GM12878 (cell line): Measurements from ENCODE around the gene VWA8. TPM values are rescaled to one million over a fixed set of nuclear protein-coding genes. Genes with fewer than 3 reads are reported as not detected.

Experiments used
- ATAC-seq: fragments of 200-7000 bp; cut with Tn5 transposase; 3 replicates; pipeline ENCODE4 v1.9.1; 2020; ENCODE audit warnings: mild to moderate bottlenecking, moderate library complexity
- BruUV-seq: library from RNA; stranded (reverse); fragments of 400-500 nt; replicated peaks from 2 replicates; lab custom pipeline; 2021; lab: Mats Ljungman, UMichigan
- CTCF ChIA-PET: fragments of 300-600 bp; sonication (Branson Sonifier 250); formaldehyde crosslinking; extraction: SDS; loops from one replicate; lab custom pipeline; 2021; ENCODE audit warnings: inconsistent platforms; lab: Yijun Ruan, JAX
- POLR2A ChIA-PET: fragments of 350-600 bp; formaldehyde crosslinking; extraction: SDS; loops from one replicate; lab custom pipeline; 2021; ENCODE audit warnings: inconsistent platforms; lab: Charles Lee
- RAD21 ChIA-PET: fragments of 300-600 bp; sonication (Branson Sonifier 250); formaldehyde crosslinking; loops from one replicate; lab custom pipeline; 2023; ENCODE audit warnings: antibody characterized with exemption; ENCODE audit not compliant: unreplicated experiment; lab: Charles Lee
- SMC1A ChIA-PET: fragments of 300-600 bp; sonication (Branson Sonifier 250); formaldehyde crosslinking; loops from one replicate; lab custom pipeline; 2023; ENCODE audit not compliant: unreplicated experiment, uncharacterized antibody; lab: Charles Lee
- DNase-seq: peaks from one replicate; pipeline ENCODE4 v3.0.0-alpha.2; 2011; ENCODE audit warnings: low read depth, low spot score
- FAIRE-seq: peaks from 3 replicates; lab custom pipeline; 2011; peaks lifted over from hg19 to GRCh38; lab: Jason Lieb, UNC
- H2AFZ ChIP-seq: 2 replicates; pipeline ENCODE4 v1.6.0; 2011; ENCODE audit warnings: low read depth, low read length, control low read depth; ENCODE audit not compliant: control insufficient read depth
- H3K27ac ChIP-seq: 2 replicates; pipeline ENCODE4 v1.5.1; 2011; ENCODE audit warnings: control low read depth; ENCODE audit not compliant: control insufficient read depth, insufficient read depth
- H3K27me3 ChIP-seq, 2 experiments: replicated peaks in 1 of 2; 2 replicates each; pipeline versions ENCODE4 v1.6.0 to v1.6.1; 2011; ENCODE audit warnings: low read length in 1 of 2; ENCODE audit not compliant: control insufficient read depth in 2 of 2, insufficient read depth in 2 of 2
- H3K36me3 ChIP-seq, 2 experiments: 2 replicates each; pipeline ENCODE4 v1.5.1; 2011; ENCODE audit warnings: low read length in 1 of 2; ENCODE audit not compliant: control insufficient read depth in 2 of 2, insufficient read depth in 2 of 2
- H3K4me1 ChIP-seq: 2 replicates; pipeline ENCODE4 v1.6.1; 2011; ENCODE audit warnings: mild to moderate bottlenecking, low read length, moderate library complexity, mixed read lengths; ENCODE audit not compliant: control insufficient read depth, insufficient read depth
- H3K4me2 ChIP-seq: 2 replicates; pipeline ENCODE4 v1.6.0; 2011; ENCODE audit warnings: control low read depth; ENCODE audit not compliant: control insufficient read depth, insufficient read depth
- H3K4me3 ChIP-seq: fragments of 200-600 bp; sonication (generic); 2 replicates; pipeline ENCODE4 v1.5.1; 2016
- H3K79me2 ChIP-seq: 2 replicates; pipeline ENCODE4 v1.6.0; 2011; ENCODE audit warnings: low read length; ENCODE audit not compliant: control insufficient read depth, insufficient read depth
- H3K9ac ChIP-seq: 2 replicates; pipeline ENCODE4 v1.8.0; 2011; ENCODE audit warnings: low read length, control low read depth, mixed read lengths; ENCODE audit not compliant: control insufficient read depth, insufficient read depth
- H3K9me3 ChIP-seq: replicated peaks from 3 replicates; pipeline ENCODE4 v1.5.1; 2011; ENCODE audit warnings: mild to moderate bottlenecking, low read length; ENCODE audit not compliant: control insufficient read depth, insufficient read depth
- H4K20me1 ChIP-seq: 2 replicates; pipeline ENCODE4 v1.6.0; 2011; ENCODE audit not compliant: control insufficient read depth, insufficient read depth
- NFYB ChIP-seq: IDR thresholded peaks from 2 replicates; pipeline ENCODE4 v1.6.1; 2011; ENCODE audit warnings: low read depth, mild to moderate bottlenecking, low read length, improper control_type of control experiment, moderate library complexity; ENCODE audit not compliant: insufficient read depth
- NR2C1 ChIP-seq: fragments of 450-650 bp; IDR thresholded peaks from 2 replicates; pipeline ENCODE4 v1.6.1; 2017; ENCODE audit warnings: antibody characterized with exemption, mild to moderate bottlenecking, moderate library complexity
- SMC3 ChIP-seq: IDR thresholded peaks from 2 replicates; pipeline ENCODE4 v1.6.1; 2011; ENCODE audit warnings: low read length, improper control_type of control experiment, borderline replicate concordance
- WGBS: methylation state at CpG from one replicate; pipeline ENCODE4 v1.1.6; 2016; ENCODE audit warnings: low lambda C conversion rate; ENCODE audit not compliant: insufficient replicate concordance, insufficient coverage; ENCODE audit errors: missing lambda C conversion rate; 5-methylcytosine and 5-hydroxymethylcytosine counted together
- in situ Hi-C: fragments of 300-500 bp; cut with MboI; formaldehyde crosslinking; loops from 9 replicates; pipeline ENCODE4 v1.14.3; 2018; ENCODE audit warnings: mixed read lengths
- intact Hi-C: fragments of 100-400 bp; cut with micrococcal nuclease; formaldehyde crosslinking; loops from one replicate; pipeline ENCODE4 v1.14.2; 2022; ENCODE audit not compliant: unreplicated experiment
- polyA plus RNA-seq, 11 experiments: library from polyadenylated mRNA; depleted of rRNA in 4 of 11; unstranded in 6 of 11; stranded (reverse) in 5 of 11; fragments of >200 nt; fragmentation: Nextera tagmentation in 4 of 11; fragmentation: Illumina TruSeq in 1 of 11; extraction: Ambion mirVana in 4 of 11; extraction: Trizol in 1 of 11; gene quantifications; 1 replicate in 1 of 11; 2 replicates in 10 of 11; pipeline versions ENCODE4 v1.2.1 to v1.2.3, GENCODE V29; 2011 to 2016; ENCODE audit warnings: inconsistent platforms in 2 of 11, missing spikeins in 2 of 11, low read depth in 1 of 11
- total RNA-seq, 4 experiments: library from RNA; depleted of rRNA in 3 of 4; stranded (reverse); fragments of >200 nt in 3 of 4; fragmentation: Illumina TruSeq in 1 of 4; extraction: Trizol in 1 of 4; gene quantifications; 2 replicates each; pipeline versions ENCODE4 v1.2.1 to v1.2.3, GENCODE V29; 2013 to 2021
- TF ChIP-seq, protein P1 (sequence below): fragments of 450-650 bp; formaldehyde crosslinking; IDR thresholded peaks from 2 replicates; pipeline ENCODE4 v1.4.0; 2020; ENCODE audit warnings: mild to moderate bottlenecking, moderate library complexity
- TF ChIP-seq, protein P2 (sequence below): IDR thresholded peaks from 2 replicates; pipeline ENCODE4 v1.6.1; 2012; ENCODE audit warnings: mild to moderate bottlenecking, low read depth, low read length

Gene VWA8
- total and polyA plus RNA-seq, 10 of the 15 experiments (the other 5 are each of a cell fraction or from before 2014, with no cell fraction given): 3.0 to 21.8 (median 13.5) TPM

DNA sequence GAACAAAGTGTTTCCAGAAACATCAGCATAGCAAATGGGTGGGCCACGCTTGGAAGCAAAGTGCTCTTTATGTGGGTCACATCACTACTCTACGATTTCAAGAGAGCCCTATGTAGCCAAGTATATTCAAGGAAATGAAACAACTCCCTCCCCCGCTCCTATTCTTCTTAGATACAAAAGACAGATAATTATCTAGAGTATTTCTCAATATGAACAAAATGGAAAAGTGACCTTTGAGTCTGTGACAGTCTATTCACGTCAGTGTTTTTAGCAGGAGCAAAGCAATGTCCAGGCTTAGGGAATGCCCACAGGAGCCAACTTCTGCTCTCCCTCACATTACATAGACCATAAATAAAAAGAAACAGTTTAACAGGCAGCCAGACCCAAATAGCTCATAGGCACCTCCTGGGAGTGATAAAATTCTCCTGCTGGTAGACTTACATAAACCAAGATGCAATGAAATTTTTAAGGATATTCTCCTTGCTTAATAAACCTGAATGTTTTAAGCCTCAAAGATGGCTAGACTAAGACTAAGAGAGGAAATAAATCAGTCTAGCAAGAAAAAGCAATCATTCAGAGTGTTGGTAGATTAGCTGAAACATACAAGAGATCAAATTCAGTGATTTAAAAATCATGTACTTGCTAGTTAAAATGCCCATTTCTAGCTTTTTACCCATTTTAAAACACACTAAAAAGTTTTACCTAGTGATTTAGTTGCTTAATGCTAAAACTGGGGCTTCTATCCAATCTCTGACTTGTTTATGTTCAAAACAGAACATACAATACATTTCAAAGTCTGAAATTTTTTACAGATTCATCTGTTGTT is 320.7 kb downstream of the VWA8 start:
- Histone ChIP-seq H3K27ac (no peak overlapping the region), H2AFZ (no peak overlapping the region), H3K4me2 (no peak overlapping the region), H3K9me3 (no peaks in the 10 kb centered on the region), H4K20me1 (no peaks in the 10 kb centered on the region), H3K9ac (no peak overlapping the region), H3K4me3 (no peak overlapping the region), H3K4me1 (no peaks in the 10 kb centered on the region), H3K27me3 (no peaks in the 10 kb centered on the region), H3K79me2 (no peaks in the 10 kb centered on the region), H3K36me3 (no peaks in the 10 kb centered on the region)
- TF ChIP-seq, protein P1, sequence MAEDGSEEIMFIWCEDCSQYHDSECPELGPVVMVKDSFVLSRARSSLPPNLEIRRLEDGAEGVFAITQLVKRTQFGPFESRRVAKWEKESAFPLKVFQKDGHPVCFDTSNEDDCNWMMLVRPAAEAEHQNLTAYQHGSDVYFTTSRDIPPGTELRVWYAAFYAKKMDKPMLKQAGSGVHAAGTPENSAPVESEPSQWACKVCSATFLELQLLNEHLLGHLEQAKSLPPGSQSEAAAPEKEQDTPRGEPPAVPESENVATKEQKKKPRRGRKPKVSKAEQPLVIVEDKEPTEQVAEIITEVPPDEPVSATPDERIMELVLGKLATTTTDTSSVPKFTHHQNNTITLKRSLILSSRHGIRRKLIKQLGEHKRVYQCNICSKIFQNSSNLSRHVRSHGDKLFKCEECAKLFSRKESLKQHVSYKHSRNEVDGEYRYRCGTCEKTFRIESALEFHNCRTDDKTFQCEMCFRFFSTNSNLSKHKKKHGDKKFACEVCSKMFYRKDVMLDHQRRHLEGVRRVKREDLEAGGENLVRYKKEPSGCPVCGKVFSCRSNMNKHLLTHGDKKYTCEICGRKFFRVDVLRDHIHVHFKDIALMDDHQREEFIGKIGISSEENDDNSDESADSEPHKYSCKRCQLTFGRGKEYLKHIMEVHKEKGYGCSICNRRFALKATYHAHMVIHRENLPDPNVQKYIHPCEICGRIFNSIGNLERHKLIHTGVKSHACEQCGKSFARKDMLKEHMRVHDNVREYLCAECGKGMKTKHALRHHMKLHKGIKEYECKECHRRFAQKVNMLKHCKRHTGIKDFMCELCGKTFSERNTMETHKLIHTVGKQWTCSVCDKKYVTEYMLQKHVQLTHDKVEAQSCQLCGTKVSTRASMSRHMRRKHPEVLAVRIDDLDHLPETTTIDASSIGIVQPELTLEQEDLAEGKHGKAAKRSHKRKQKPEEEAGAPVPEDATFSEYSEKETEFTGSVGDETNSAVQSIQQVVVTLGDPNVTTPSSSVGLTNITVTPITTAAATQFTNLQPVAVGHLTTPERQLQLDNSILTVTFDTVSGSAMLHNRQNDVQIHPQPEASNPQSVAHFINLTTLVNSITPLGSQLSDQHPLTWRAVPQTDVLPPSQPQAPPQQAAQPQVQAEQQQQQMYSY (CRISPR knock-in tag): no peak
- TF ChIP-seq, protein P2, sequence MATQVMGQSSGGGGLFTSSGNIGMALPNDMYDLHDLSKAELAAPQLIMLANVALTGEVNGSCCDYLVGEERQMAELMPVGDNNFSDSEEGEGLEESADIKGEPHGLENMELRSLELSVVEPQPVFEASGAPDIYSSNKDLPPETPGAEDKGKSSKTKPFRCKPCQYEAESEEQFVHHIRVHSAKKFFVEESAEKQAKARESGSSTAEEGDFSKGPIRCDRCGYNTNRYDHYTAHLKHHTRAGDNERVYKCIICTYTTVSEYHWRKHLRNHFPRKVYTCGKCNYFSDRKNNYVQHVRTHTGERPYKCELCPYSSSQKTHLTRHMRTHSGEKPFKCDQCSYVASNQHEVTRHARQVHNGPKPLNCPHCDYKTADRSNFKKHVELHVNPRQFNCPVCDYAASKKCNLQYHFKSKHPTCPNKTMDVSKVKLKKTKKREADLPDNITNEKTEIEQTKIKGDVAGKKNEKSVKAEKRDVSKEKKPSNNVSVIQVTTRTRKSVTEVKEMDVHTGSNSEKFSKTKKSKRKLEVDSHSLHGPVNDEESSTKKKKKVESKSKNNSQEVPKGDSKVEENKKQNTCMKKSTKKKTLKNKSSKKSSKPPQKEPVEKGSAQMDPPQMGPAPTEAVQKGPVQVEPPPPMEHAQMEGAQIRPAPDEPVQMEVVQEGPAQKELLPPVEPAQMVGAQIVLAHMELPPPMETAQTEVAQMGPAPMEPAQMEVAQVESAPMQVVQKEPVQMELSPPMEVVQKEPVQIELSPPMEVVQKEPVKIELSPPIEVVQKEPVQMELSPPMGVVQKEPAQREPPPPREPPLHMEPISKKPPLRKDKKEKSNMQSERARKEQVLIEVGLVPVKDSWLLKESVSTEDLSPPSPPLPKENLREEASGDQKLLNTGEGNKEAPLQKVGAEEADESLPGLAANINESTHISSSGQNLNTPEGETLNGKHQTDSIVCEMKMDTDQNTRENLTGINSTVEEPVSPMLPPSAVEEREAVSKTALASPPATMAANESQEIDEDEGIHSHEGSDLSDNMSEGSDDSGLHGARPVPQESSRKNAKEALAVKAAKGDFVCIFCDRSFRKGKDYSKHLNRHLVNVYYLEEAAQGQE: no peak
- TF ChIP-seq NFYB (no peak), SMC3 (no peak), NR2C1 (no peak)
- in situ Hi-C loops (no loop called here), intact Hi-C loops (no loop called here)
- RAD21 ChIA-PET: no interaction called here
- POLR2A ChIA-PET: no interaction called here
- FAIRE-seq: no peak
- no peak for DNase-seq
- SMC1A ChIA-PET: interaction anchor here (0.6 kb wide), 1 partner anchor 181 kb away, joined by 3 read pairs; no protein-coding TSS in a partner anchor
- ATAC-seq: no peak
- 94% methylated on average over 4 of the region's 4 CpGs for WGBS
- CTCF ChIA-PET: no interaction called here
- BruUV-seq: no TSS peak
